NB4 (cell line): ENCODE measurements around the gene ZNF420.

ENCODE experiments used
- CTCF ChIP-seq: IDR thresholded peaks from one replicate; pipeline ENCODE4 v1.5.1; 2012; ENCODE audit warnings: low read depth, low read length
- POLR2A ChIP-seq: IDR thresholded peaks from 2 replicates; pipeline ENCODE4 v1.6.1; 2011; ENCODE audit warnings: mild to moderate bottlenecking; ENCODE audit not compliant: insufficient read length; ENCODE audit errors: extremely low read depth

GRCh38 chr19:37055330-37055729 is 22.9 kb upstream of the ZNF420 start:
- TF ChIP-seq CTCF, result no peak
- TF ChIP-seq POLR2A, result no peak
